ENCODE data around the gene DPH7.
"Not testable (repeated sequence)": the region's sequence is repeated elsewhere in the genome, so short reads cannot be mapped to it uniquely, and the experiment has no call there.

Gene DPH7

DNA sequence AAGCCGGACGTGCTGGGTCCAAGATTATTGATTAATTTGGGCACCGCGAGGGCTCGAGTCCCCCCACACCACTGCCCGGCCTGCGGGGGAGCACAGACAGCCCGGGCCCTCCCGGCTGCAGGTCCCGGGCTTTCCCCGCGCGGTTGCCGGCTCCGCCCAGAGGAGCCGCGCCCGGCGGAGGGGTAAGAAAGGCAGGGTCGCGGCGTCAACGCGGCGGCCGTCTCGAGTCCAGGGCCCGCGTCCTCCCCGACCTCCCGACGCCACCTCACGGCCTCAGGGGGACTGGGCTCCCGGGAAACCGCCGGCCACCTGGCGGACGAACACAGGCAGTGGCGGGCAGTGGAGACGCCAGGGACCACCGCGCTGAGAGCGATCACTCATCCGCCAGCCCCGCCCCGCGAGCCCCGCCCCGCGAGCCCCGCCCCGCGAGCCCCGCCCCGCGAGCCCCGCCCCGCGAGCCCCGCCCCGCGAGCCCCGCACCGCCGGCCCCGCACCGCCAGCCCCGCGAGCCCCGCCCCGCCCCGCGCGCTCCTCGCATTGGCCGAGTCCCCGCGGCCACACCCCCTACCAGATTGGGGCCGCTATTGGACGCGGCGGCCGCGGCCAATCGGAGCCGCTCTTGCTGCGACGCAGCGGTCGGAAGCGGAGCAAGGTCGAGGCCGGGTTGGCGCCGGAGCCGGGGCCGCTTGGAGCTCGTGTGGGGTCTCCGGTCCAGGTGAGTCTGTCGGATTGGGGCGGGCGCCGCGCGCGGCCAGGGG is 27.3 kb downstream of the DPH7 start, which contains the start of gene MRPL41:
Gene MRPL41, plus strand, starts transcription at position 616 of the 758 bp plus-strand sequence. CDS start 203 bp downstream, outside the sequence.
- peak; percentile 53 for TF ChIP-seq CTCF (IDR thresholded peaks at IDR 0.05; ENCODE audit: control extremely low read depth, extremely low read depth, low read depth, missing control alignments)
- ChIA-PET CTCF (interaction anchor here (0.6 to 1.6 kb wide), 7 partner anchors 11 to 38 kb away, joined by 3 to 5 read pairs (median 4); partner anchors contain the start of gene DPH7), POLR2A (interaction anchor here (1.0 kb wide), 1 partner anchor 39 kb away, joined by 3 read pairs; the partner anchor contains the start of gene ZMYND19)
- DNase-seq (ENCODE audit: extremely low spot score), result peak; percentile 97

GRCh38 chr9:137550958-137551263 is 27.8 kb downstream of the DPH7 start:
- POLR2A ChIA-PET; DNase-seq (ENCODE audit: extremely low spot score): not testable (repeated sequence)
- CTCF ChIA-PET, result interaction anchor here (0.6 kb wide), 1 partner anchor 10 kb away, joined by 3 read pairs; no protein-coding TSS in a partner anchor

DNA sequence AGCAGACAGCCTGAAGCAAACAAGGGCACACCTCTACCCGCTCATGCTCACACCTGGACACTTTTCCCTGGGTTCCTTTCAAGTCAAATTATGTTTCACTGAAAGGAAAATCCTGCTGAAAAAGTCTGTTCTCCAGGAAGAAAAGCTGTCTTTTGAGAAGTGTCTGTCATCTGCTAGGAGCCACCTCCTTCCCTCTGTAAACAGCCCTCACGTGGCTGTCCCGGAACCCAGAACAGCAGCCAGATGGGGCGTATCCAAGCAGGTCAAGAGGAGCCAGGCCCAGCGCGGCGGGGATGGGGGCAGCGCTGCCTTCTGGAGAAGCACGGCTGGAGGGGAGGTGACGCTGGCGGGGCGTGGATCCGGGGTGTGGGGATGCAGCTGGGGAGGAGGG is 28.5 kb downstream of the DPH7 start, which contains the start of gene PNPLA7:
Gene PNPLA7, minus strand, starts transcription at position 172 of the 391 bp plus-strand sequence. CDS start 205 bp downstream, outside the sequence.
- CTCF ChIA-PET, result interaction anchor here (1.5 kb wide), 1 partner anchor 127 kb away, joined by 3 read pairs; the partner anchor contains the start of gene EXD3
- POLR2A ChIA-PET, result no interaction called here
- DNase-seq (ENCODE audit: extremely low spot score), result peak; percentile 67
- no peak for TF ChIP-seq CTCF (IDR thresholded peaks at IDR 0.05; ENCODE audit: control extremely low read depth, extremely low read depth, low read depth, missing control alignments)

DNA sequence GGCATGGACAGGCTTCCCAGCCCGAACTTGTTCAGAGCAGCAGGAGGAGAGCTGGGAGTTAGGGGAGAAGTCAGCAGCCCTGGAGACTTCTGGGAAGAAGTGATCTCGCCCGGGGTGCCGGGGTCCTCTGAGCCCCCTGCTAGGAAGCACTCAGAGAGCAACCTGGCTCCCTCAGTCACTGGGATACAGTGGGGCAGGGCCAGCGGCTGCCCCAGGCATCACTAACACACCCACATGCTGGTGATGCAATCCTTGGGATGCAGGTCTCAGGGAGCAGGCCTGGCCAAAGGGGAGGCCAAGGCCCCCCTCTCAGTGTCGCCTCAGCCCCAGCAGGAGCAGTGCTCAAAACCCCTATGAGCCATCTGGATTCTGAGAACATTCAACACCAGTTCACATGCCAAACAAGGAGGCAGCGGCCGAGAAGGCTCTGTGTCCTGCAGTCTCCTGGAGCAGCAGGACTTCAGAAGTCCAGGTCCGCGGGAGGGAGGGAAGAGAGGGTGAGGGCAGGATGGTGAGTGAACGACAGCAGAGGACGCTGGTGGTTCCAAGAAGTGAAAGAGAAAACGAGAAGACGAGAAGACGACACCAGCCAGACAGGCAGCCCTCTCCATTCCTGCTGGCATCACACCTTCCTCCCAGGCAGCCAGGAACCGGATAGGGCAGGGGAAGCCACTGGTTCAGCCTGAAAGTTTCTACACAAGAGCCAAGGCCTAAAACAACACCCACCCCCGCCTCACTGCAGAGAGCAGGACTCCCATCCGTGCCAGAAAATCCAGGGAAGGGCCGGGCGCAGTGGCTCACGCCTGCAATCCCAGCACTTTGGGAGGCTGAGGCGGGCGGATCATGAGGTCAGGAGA is 30.8 kb downstream of the DPH7 start:
- POLR2A ChIA-PET, result no interaction called here
- DNase-seq (ENCODE audit: extremely low spot score), result no peak
- no peak for TF ChIP-seq CTCF (IDR thresholded peaks at IDR 0.05; ENCODE audit: control extremely low read depth, extremely low read depth, low read depth, missing control alignments)
- CTCF ChIA-PET, result interaction anchor here (0.7 to 1.6 kb wide), 2 partner anchors 12 to 13 kb away, joined by 3 read pairs; no protein-coding TSS in a partner anchor

DNA sequence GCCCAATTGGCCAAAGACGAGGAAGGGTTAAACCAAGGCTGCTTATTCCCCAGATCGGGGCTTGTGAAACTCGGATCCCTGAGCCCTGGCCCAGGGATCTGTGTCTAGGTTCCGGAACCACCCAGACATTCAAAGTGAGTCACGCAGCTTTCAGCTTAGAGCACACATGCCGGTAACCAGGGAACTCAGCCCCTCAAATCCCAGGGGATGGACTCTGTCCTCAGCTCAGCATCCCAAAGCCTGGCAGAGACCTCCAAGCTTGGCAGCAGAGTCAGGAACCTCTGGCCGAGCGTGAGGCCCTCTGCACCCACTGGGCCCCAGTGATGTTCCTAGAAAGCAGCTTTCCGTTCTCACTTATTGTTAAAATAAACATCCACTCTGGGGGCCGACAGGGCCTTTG is 33.6 kb downstream of the DPH7 start:
- TF ChIP-seq CTCF (IDR thresholded peaks at IDR 0.05; ENCODE audit: control extremely low read depth, extremely low read depth, low read depth, missing control alignments), result no peak
- DNase-seq (ENCODE audit: extremely low spot score), result no peak
- ChIA-PET CTCF (interaction anchor here (2.1 to 2.3 kb wide), 2 partner anchors 10 to 14 kb away, joined by 8 to 18 read pairs; no protein-coding TSS in a partner anchor), POLR2A (no interaction called here)

- POLR2A ChIA-PET, result no interaction called here
- no peak for DNase-seq (ENCODE audit: extremely low spot score)
- CTCF ChIA-PET, result interaction anchor here (0.7 to 2.1 kb wide), 2 partner anchors 13 to 129 kb away, joined by 3 to 8 read pairs; no protein-coding TSS in a partner anchor
- TF ChIP-seq CTCF (IDR thresholded peaks at IDR 0.05; ENCODE audit: control extremely low read depth, extremely low read depth, low read depth, missing control alignments), result no peak
These were observed 34.5 kb downstream of the DPH7 start for GRCh38 chr9:137544176-137544760.
